ENCODE data around the gene CLDN17.

Gene CLDN17

GRCh38 chr21:30207252-30207579, 40.6 kb upstream of the CLDN17 start:
- no peaks in the 10 kb centered on the region for H3K79me2 ChIP-seq (ENCODE audit: insufficient read depth, low read depth)
- H3K4me2 ChIP-seq: no peak overlapping the region
- no peak overlapping the region for H2AFZ ChIP-seq (ENCODE audit: low read depth)
- no peaks in the 10 kb centered on the region for H3K27me3 ChIP-seq (ENCODE audit: insufficient read depth, low read depth)
- TF ChIP-seq CTCF (conservative IDR thresholded peaks at IDR 0.05; ENCODE audit: low read depth, low read length): no peak
- H3K9ac ChIP-seq: no peak overlapping the region
- H3K36me3 ChIP-seq (ENCODE audit: insufficient read depth): no peaks in the 10 kb centered on the region
- H3K4me1 ChIP-seq (ENCODE audit: low read depth, poor library complexity, severe bottlenecking): no peaks in the 10 kb centered on the region
- H4K20me1 ChIP-seq (ENCODE audit: insufficient read depth): no peaks in the 10 kb centered on the region
- no peak overlapping the region for H3K27ac ChIP-seq
- H3K4me3 ChIP-seq (IDR thresholded peaks at IDR 0.05; ENCODE audit: insufficient read depth, low read depth, low read length): no peak overlapping the region

- TF ChIP-seq CTCF (conservative IDR thresholded peaks at IDR 0.05; ENCODE audit: low read depth, low read length): no peak
- Histone ChIP-seq H3K9ac (no peak overlapping the region), H3K36me3 (ENCODE audit: insufficient read depth) (no peaks in the 10 kb centered on the region), H2AFZ (ENCODE audit: low read depth) (no peak overlapping the region), H3K4me2 (no peak overlapping the region), H3K79me2 (ENCODE audit: insufficient read depth, low read depth) (no peaks in the 10 kb centered on the region), H3K27ac (no peak overlapping the region), H3K27me3 (ENCODE audit: insufficient read depth, low read depth) (no peaks in the 10 kb centered on the region), H3K4me1 (ENCODE audit: low read depth, poor library complexity, severe bottlenecking) (no peaks in the 10 kb centered on the region), H3K4me3 (IDR thresholded peaks at IDR 0.05; ENCODE audit: insufficient read depth, low read depth, low read length) (no peak overlapping the region), H4K20me1 (ENCODE audit: insufficient read depth) (no peaks in the 10 kb centered on the region)
Measured at GRCh38 chr21:30206551-30207251, 40.1 kb upstream of the CLDN17 start.

GRCh38 chr21:30200000-30200399, 33.4 kb upstream of the CLDN17 start:
- no peaks in the 10 kb centered on the region for H3K27me3 ChIP-seq (ENCODE audit: insufficient read depth, low read depth)
- H3K27ac ChIP-seq: no peak overlapping the region
- H2AFZ ChIP-seq (ENCODE audit: low read depth): no peak overlapping the region
- H3K4me2 ChIP-seq: no peak overlapping the region
- no peaks in the 10 kb centered on the region for H4K20me1 ChIP-seq (ENCODE audit: insufficient read depth)
- no peak for TF ChIP-seq CTCF (conservative IDR thresholded peaks at IDR 0.05; ENCODE audit: low read depth, low read length)
- H3K9ac ChIP-seq: no peak overlapping the region
- H3K36me3 ChIP-seq (ENCODE audit: insufficient read depth): no peaks in the 10 kb centered on the region
- H3K4me1 ChIP-seq (ENCODE audit: low read depth, poor library complexity, severe bottlenecking): no peaks in the 10 kb centered on the region
- H3K4me3 ChIP-seq (IDR thresholded peaks at IDR 0.05; ENCODE audit: insufficient read depth, low read depth, low read length): no peak overlapping the region
- no peaks in the 10 kb centered on the region for H3K79me2 ChIP-seq (ENCODE audit: insufficient read depth, low read depth)

- Histone ChIP-seq H3K4me1 (ENCODE audit: low read depth, poor library complexity, severe bottlenecking) (no peaks in the 10 kb centered on the region), H4K20me1 (ENCODE audit: insufficient read depth) (no peaks in the 10 kb centered on the region), H3K9ac (no peak overlapping the region), H3K27ac (no peak overlapping the region), H2AFZ (ENCODE audit: low read depth) (no peak overlapping the region), H3K4me3 (IDR thresholded peaks at IDR 0.05; ENCODE audit: insufficient read depth, low read depth, low read length) (no peak overlapping the region), H3K79me2 (ENCODE audit: insufficient read depth, low read depth) (no peaks in the 10 kb centered on the region), H3K27me3 (ENCODE audit: insufficient read depth, low read depth) (no peaks in the 10 kb centered on the region), H3K36me3 (ENCODE audit: insufficient read depth) (no peaks in the 10 kb centered on the region), H3K4me2 (no peak overlapping the region)
- TF ChIP-seq CTCF (conservative IDR thresholded peaks at IDR 0.05; ENCODE audit: low read depth, low read length): peak; percentile 86
Measured at GRCh38 chr21:30194701-30195299, 28.2 kb upstream of the CLDN17 start.
